NCI-H1105 (cell line): ENCODE data around the gene ADAM22.

Experiments used
- DNase-seq: peaks from one replicate; lab custom pipeline; 2025; lab: John Stamatoyannopoulos, UW

The ADAM22 gene

DNA sequence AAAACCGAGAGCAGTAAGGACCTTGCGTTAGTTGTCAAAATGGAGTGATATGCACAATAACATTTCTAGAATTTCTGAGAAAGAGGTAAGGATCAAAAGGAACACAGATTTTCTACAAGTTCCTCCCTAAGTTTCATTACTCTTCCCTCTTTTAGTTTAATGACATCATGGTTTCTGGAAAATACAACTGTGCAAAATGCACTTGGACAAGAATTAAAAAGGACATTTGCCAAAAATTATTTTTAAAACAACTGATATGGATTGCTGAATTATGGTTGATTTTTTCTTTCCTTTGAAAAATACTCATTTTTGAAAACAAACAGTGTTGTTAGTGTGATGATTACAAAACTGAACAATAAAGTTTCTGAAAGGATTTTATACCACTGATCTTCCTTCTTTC lies 233.7 kb downstream of the ADAM22 start:
- no peak for DNase-seq

- DNase-seq, result peak; percentile 5
Measured at GRCh38 chr7:88169717-88170320, 235.8 kb downstream of the ADAM22 start.

DNA sequence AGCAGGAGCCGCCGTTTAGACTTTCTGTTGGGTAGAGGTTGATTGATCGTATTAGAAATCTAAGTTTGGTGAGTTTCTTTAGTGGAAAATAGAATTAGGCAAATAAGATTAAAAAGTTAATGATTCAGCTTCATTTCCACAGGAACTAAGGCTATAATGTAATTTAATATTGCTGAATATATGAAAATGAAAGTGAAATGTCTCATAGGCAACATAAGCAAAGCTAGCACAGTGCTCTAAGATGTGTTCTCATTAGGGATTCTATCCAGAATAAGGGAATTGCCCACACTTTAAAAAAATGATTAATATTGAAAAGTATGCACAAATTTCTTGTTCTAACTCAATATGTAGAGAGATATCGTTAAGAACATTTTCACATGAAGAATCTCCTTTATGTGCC lies 238.8 kb downstream of the ADAM22 start:
- no peak for DNase-seq

- DNase-seq, result no peak
Measured at GRCh38 chr7:88176190-88176589, 242.1 kb downstream of the ADAM22 start.

DNA sequence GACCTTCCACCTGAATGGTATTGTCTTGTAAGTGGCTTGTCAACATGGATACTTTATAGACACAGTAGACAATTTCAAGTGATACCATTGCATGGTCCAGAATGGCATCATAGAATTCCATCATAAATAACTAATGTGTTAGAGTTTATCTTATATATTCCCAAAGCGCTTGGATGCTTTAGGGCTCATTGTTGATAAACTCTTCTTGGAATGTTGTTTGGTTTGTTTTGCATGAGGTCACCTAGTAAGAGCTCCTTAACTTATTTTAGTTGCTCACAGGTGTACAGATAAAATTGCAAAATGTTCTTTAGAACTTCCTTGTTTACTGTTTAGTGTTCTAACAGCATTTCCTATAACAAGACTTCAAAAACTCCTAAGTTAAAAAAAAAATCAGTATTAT lies 249.0 kb downstream of the ADAM22 start:
- no peak for DNase-seq

- no peak for DNase-seq
Measured at GRCh38 chr7:88184848-88185304, 250.8 kb downstream of the ADAM22 start.

- no peak for DNase-seq
Measured at GRCh38 chr7:88185650-88186049, 251.6 kb downstream of the ADAM22 start.

DNA sequence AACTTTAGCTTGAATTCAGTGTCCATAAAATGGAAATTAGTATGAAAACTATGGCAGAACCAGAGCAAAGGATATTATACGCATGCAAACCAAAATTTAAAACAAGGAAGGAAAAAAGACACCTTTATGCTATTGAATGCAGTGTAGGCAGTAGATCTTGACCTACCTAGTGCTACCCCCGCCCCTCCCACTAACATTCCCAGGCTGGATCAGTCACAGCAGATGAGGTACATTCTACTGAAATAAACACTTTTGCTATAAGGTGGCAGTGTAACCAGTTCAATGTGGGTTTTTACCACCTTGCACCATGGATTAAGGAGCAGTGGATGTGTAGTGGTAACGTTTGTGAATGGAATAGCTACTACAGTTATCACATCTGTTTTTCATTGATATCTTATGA lies 257.9 kb downstream of the ADAM22 start:
- no peak for DNase-seq

DNA sequence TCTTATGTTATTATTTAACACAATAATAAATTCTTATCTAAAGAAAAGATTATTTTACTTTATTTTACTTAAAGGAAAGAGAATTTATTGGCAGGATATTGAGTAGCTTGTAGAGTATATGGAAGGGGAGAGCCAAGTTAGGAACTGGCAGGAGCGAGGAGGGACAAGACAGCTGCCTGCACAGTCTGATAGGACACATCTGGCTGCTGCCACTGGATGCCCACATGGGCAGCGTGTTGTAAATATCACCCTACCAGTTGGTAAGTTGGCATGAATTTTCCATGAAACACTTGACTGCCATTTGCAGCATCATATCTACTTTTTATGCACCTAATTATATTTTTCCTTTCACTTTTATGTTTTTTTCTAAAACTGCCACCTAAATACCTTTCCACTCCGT lies 266.2 kb downstream of the ADAM22 start:
- peak; percentile 59 for DNase-seq

GRCh38 chr7:88200789-88201188 lies 266.7 kb downstream of the ADAM22 start:
- DNase-seq, result peak; percentile 95

DNA sequence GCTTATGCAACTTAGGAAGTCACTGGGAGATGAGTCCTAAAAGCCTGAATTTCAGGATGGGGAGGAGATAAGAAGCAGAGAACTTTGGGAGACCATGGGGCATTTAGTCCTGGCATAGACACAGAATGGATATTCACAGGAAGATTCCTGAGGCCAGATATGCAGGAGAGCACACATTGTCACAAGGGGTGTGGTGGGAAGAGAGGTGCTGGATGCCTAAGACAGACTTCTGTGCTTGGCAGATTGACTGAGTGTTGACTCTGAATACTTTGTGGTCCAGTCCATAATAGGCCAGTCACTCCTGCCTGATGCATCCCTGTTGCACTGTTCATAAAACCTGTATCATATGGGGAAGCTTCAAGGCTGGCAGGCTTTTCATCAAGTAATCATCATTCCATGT lies 267.3 kb downstream of the ADAM22 start:
- peak; percentile 51 for DNase-seq

DNA sequence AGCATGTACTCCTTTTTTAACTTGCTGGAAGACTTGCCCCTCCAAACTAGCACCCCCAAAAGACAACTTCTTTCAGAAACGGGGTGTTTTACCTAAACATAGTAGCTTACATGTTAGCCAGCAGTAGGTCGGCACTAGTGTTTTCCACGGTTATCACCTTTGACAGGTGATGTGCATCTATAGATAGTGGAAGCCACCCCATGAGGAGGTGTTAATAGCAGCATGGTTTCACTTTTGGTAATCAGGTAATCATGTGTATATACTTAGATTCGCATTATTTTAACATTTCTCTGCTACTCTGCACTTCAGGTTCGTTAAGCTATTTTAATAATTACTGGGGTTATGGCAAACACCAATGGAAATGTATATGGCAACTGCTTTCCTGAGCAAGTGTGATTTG lies 268.2 kb downstream of the ADAM22 start:
- DNase-seq, result no peak

GRCh38 chr7:88202799-88203198 lies 268.7 kb downstream of the ADAM22 start:
- DNase-seq, result no peak

GRCh38 chr7:88203401-88203800 lies 269.4 kb downstream of the ADAM22 start:
- no peak for DNase-seq

- no peak for DNase-seq
Measured at GRCh38 chr7:88204525-88205110, 270.6 kb downstream of the ADAM22 start.

- DNase-seq, result no peak
Measured at GRCh38 chr7:88205179-88205578, 271.1 kb downstream of the ADAM22 start.

GRCh38 chr7:88206254-88206653 lies 272.2 kb downstream of the ADAM22 start:
- no peak for DNase-seq

GRCh38 chr7:88208521-88208920 lies 274.5 kb downstream of the ADAM22 start:
- DNase-seq, result no peak

DNA sequence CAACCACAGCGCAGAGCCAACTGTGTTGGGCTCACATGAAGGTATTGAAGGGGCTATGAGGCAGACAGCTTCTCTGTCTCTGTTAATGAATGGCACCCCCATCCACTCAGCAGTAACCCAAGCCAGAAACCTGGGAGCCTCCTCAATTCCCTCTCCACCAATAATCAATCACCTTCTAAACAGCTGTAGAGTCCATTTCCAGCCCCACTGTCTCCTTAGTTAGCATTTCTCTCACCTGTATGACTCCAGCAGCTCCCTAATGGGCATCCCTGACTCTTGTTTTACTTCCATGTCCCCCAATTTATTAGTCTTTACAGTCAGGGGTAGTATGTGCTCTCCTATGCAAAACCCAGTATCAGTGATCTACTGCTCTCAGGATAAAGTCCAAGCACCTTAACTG lies 278.9 kb downstream of the ADAM22 start:
- DNase-seq, result no peak

DNA sequence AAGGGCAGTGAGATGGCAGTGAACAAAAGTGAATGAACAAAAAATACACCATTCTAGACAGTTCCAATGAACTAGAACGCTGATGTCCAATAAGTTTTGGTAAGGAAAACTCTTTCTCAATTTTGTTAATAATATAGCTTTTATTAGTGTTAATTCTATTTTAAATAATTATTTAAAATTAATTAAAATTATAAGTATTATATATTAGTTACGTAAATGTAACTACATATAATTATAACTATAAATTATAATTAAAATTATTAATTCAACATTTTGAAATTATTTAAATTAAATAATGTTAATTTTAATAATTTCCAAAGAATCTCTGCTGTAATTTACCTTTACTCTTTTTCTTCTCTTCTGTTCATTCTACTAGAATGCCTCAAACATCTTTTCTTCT lies 280.4 kb downstream of the ADAM22 start:
- no peak for DNase-seq

GRCh38 chr7:88215295-88215694 lies 281.2 kb downstream of the ADAM22 start:
- DNase-seq, result no peak

DNA sequence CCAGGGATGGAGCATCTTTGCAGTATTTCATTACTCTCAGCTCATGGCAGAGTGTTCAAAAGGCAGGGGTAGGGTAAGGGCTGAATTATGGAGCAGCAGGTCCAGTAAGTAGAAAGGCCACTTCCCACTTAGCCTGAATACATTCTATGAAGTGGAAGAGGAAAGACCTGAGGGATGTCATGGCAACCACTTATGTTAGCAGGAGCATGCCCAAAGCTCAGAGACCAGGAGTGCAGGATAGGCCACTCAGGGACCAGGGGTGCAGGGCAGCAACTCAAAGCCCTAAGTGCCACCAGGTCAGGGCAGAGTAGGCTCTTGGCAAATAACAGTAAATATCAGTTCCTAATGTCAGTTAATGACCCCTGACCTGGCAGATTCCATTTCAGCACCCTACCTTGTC lies 282.2 kb downstream of the ADAM22 start:
- DNase-seq, result no peak

- DNase-seq, result no peak
Measured at GRCh38 chr7:88217675-88218428, 283.8 kb downstream of the ADAM22 start.

GRCh38 chr7:88218429-88218745 lies 284.3 kb downstream of the ADAM22 start:
- no peak for DNase-seq
